Hepatocyte (in vitro differentiated cells): ENCODE data around the gene PLAAT5.

Experiments used
- CTCF ChIP-seq: fragments of 200-600 bp; sonication (generic); IDR thresholded peaks from 2 replicates; pipeline ENCODE4 v1.5.1; 2016; ENCODE audit warnings: antibody characterized with exemption, mild to moderate bottlenecking; ENCODE audit not compliant: poor library complexity
- EZH2 ChIP-seq: fragments of 200-600 bp; sonication (generic); IDR thresholded peaks from 2 replicates; pipeline ENCODE4 v1.6.1; 2016; ENCODE audit warnings: antibody characterized with exemption, mild to moderate bottlenecking, borderline replicate concordance
- EZH2phosphoT487 ChIP-seq: fragments of 200-600 bp; sonication (generic); IDR thresholded peaks from one replicate; pipeline ENCODE4 v1.6.1; 2018; ENCODE audit warnings: antibody characterized with exemption, mild to moderate bottlenecking, low read depth, moderate library complexity; ENCODE audit not compliant: unreplicated experiment, severe bottlenecking

GRCh38 chr11:63534076-63534475 lies 43.1 kb upstream of the PLAAT5 start:
- TF ChIP-seq CTCF (no peak), EZH2 (no peak), EZH2phosphoT487 (no peak)
